ENCODE measurements around the gene CNTN6.

- TF ChIP-seq CTCF (IDR thresholded peaks at IDR 0.05) (no peak), POLR2A (IDR thresholded peaks at IDR 0.05) (no peak)
Measured at GRCh38 chr3:1228289-1228688, 135.5 kb downstream of the CNTN6 start.

Data from body of pancreas (tissue), 4 donors.